GM21390 (cell line): ENCODE data around the gene MB21D2.

Experiments used
- ATAC-seq: cut with Tn5 transposase; IDR thresholded peaks from one replicate; pipeline ENCODE4 v1.9.1; 2021; ENCODE audit not compliant: unreplicated experiment

MB21D2 gene

GRCh38 chr3:192835818-192836815, 81.5 kb downstream of the MB21D2 start:
- ATAC-seq = no peak

- ATAC-seq = no peak
These were observed 83.2 kb downstream of the MB21D2 start for GRCh38 chr3:192834428-192834827.

- ATAC-seq = no peak
These were observed 84.3 kb downstream of the MB21D2 start for GRCh38 chr3:192833177-192833890.

GRCh38 chr3:192831801-192832347, 85.8 kb downstream of the MB21D2 start:
- no peak for ATAC-seq

- peak; percentile 47 for ATAC-seq
These were observed 86.5 kb downstream of the MB21D2 start for GRCh38 chr3:192831111-192831644.

GRCh38 chr3:192830291-192831110, 87.2 kb downstream of the MB21D2 start:
- no peak for ATAC-seq

GRCh38 chr3:192827863-192828594, 89.6 kb downstream of the MB21D2 start:
- ATAC-seq = no peak

GRCh38 chr3:192827208-192827607, 90.4 kb downstream of the MB21D2 start:
- no peak for ATAC-seq

- ATAC-seq = no peak
These were observed 91.2 kb downstream of the MB21D2 start for GRCh38 chr3:192826214-192827006.

GRCh38 chr3:192825657-192826200, 91.9 kb downstream of the MB21D2 start:
- peak; percentile 40 for ATAC-seq

- no peak for ATAC-seq
These were observed 92.4 kb downstream of the MB21D2 start for GRCh38 chr3:192825216-192825615.

- no peak for ATAC-seq
These were observed 93.3 kb downstream of the MB21D2 start for GRCh38 chr3:192824313-192824712.

- ATAC-seq = no peak
These were observed 96.5 kb downstream of the MB21D2 start for GRCh38 chr3:192821161-192821560.

GRCh38 chr3:192820161-192820560, 97.5 kb downstream of the MB21D2 start:
- ATAC-seq = no peak

- no peak for ATAC-seq
These were observed 98.6 kb downstream of the MB21D2 start for GRCh38 chr3:192819001-192819569.

- no peak for ATAC-seq
These were observed 99.5 kb downstream of the MB21D2 start for GRCh38 chr3:192818126-192818525.

- no peak for ATAC-seq
These were observed 100.2 kb downstream of the MB21D2 start for GRCh38 chr3:192817506-192817905.

- peak; percentile 52 for ATAC-seq
These were observed 100.6 kb downstream of the MB21D2 start for GRCh38 chr3:192817053-192817452.
